ENCODE measurements around the gene GRAP. TPM values are rescaled to one million over a fixed set of nuclear protein-coding genes. Genes with fewer than 3 reads are reported as not detected.

Gene GRAP
- total RNA-seq, 2 donors from 2014 or later, result 0.27 to 11.1 TPM

GRCh38 chr17:18975597-18975996, 71.2 kb downstream of the GRAP start:
- Histone ChIP-seq H3K36me3 (peaks cover 0 to 4% of the 10 kb centered on the region in 2 donors), H3K27me3 (replicated peaks; ENCODE audit: insufficient read depth) (no peaks in the 10 kb centered on the region), H3K9me3 (no peaks in the 10 kb centered on the region), H3K27ac (no peak overlapping the region), H3K4me3 (no peak overlapping the region), H3K4me1 (replicated peaks) (no peaks in the 10 kb centered on the region)
- intact Hi-C loops (cut with DNase I), result no loop called here
- DNase-seq (ENCODE audit: low spot score), result no peak
- 94% methylated on average over 13 of the region's 13 CpGs for WGBS
- TF ChIP-seq POLR2A (IDR thresholded peaks at IDR 0.05) (no peak), POLR2AphosphoS5 (IDR thresholded peaks at IDR 0.05) (no peak)
- TF ChIP-seq, protein P1, sequence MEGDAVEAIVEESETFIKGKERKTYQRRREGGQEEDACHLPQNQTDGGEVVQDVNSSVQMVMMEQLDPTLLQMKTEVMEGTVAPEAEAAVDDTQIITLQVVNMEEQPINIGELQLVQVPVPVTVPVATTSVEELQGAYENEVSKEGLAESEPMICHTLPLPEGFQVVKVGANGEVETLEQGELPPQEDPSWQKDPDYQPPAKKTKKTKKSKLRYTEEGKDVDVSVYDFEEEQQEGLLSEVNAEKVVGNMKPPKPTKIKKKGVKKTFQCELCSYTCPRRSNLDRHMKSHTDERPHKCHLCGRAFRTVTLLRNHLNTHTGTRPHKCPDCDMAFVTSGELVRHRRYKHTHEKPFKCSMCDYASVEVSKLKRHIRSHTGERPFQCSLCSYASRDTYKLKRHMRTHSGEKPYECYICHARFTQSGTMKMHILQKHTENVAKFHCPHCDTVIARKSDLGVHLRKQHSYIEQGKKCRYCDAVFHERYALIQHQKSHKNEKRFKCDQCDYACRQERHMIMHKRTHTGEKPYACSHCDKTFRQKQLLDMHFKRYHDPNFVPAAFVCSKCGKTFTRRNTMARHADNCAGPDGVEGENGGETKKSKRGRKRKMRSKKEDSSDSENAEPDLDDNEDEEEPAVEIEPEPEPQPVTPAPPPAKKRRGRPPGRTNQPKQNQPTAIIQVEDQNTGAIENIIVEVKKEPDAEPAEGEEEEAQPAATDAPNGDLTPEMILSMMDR (IDR thresholded peaks at IDR 0.05), result no peak

- TF ChIP-seq POLR2A (IDR thresholded peaks at IDR 0.05), result no peak
- no peak for TF ChIP-seq POLR2AphosphoS5 (IDR thresholded peaks at IDR 0.05)
- TF ChIP-seq, protein P1 (IDR thresholded peaks at IDR 0.05), result no peak
- Histone ChIP-seq H3K4me1 (replicated peaks) (peaks cover 3% of the 10 kb centered on the region), H3K27ac (no peak overlapping the region), H3K36me3 (peaks cover 0 to 4% of the 10 kb centered on the region in 2 donors), H3K9me3 (no peaks in the 10 kb centered on the region), H3K27me3 (replicated peaks; ENCODE audit: insufficient read depth) (no peaks in the 10 kb centered on the region), H3K4me3 (no peak overlapping the region)
- intact Hi-C loops (cut with DNase I), result no loop called here
- 90% methylated on average over 10 of the region's 10 CpGs for whole genome bisulfite sequencing
- no peak for DNase-seq (ENCODE audit: low spot score)
Measured at GRCh38 chr17:18974407-18975149, 72.2 kb downstream of the GRAP start.

DNA sequence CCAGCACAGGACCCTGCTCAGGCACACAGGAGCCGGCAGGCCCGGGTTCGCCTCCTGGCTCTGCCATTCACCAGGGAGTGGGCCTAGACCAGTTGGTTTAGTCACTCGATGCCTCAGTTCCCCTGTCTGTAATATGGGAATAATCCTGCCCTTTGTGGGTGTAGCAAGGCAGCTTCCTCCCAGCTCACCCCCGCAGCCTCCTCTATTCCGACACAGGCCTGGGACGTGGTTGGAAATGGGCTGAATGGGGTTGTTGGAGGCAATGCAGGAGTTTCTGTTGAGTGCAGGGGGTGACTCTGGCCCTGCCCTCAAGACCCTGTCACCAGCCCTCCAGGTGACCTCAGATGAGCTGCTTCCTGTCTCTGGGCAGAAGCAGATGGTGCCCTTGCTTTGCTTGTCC, 75.0 kb downstream of the GRAP start:
- no peak overlapping the region for H3K27ac ChIP-seq
- TF ChIP-seq, protein P1 (IDR thresholded peaks at IDR 0.05), result no peak
- TF ChIP-seq POLR2A (IDR thresholded peaks at IDR 0.05), result no peak
- no peak for TF ChIP-seq POLR2AphosphoS5 (IDR thresholded peaks at IDR 0.05)
- peaks cover 6% of the 10 kb centered on the region for H3K4me1 ChIP-seq (replicated peaks)
- DNase-seq (ENCODE audit: low spot score), result no peak
- intact Hi-C loops (cut with DNase I), result no loop called here
- no peaks in the 10 kb centered on the region for H3K36me3 ChIP-seq
- H3K4me3 ChIP-seq, result no peak overlapping the region
- no peaks in the 10 kb centered on the region for H3K9me3 ChIP-seq
- WGBS, result 97% methylated on average over 7 of the region's 7 CpGs
- no peaks in the 10 kb centered on the region for H3K27me3 ChIP-seq (replicated peaks; ENCODE audit: insufficient read depth)

Small RNA genes within 50 kb of the gene (small RNA-seq; reads per million reads assigned to genes)
- gene AC090286.3, result 0 reads per million in 2 donors

Other genes starting within 250 kb of the GRAP start
- gene PRPSAP2, start 188.8 kb downstream of the GRAP start, total RNA-seq, result 10 to 100 TPM; 30.6 to 35.0 TPM
- not detected for gene SLC5A10, start 94.8 kb downstream of the GRAP start, total RNA-seq
- 1 to 10 TPM; 7.3 to 9.5 TPM for gene FAM83G, start 42.2 kb downstream of the GRAP start, total RNA-seq
- 1 to 10 TPM in 1 of 2 donors, not detected in 1; 4.3 TPM for gene GRAPL, start 80.6 kb upstream of the GRAP start, total RNA-seq
- 10 to 100 TPM; 28.8 to 67.7 TPM for gene EPN2, start 190.4 kb upstream of the GRAP start, total RNA-seq

All from prostate gland (tissue), 2 donors.